GM19035 (cell line): ENCODE measurements around the gene VWC2.

Source experiments
- ATAC-seq: cut with Tn5 transposase; IDR thresholded peaks from one replicate; pipeline ENCODE4 v1.9.1; 2021; ENCODE audit not compliant: unreplicated experiment

Gene VWC2

GRCh38 chr7:49927631-49928030 is 154.2 kb downstream of the VWC2 start:
- ATAC-seq, result no peak

DNA sequence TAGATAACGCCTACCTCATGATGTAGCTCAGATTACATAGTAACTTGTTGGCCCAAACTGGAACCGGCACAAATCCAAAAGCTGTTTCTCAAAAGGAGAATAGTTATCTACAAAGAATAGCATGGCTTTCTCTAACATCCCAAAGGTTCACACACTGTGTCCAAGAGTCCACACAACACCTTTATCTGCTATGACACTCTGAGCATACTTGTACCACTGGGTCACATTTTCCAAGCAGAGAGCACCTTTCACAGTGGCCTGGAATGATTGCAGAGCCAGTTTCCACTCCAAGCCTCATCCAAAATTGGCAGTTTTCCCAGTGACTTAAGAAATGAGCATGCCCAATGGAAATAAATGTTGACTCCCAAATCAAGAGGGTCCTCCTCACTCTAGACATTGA is 155.3 kb downstream of the VWC2 start:
- ATAC-seq, result no peak

GRCh38 chr7:49931627-49932026 is 158.2 kb downstream of the VWC2 start:
- ATAC-seq, result no peak

DNA sequence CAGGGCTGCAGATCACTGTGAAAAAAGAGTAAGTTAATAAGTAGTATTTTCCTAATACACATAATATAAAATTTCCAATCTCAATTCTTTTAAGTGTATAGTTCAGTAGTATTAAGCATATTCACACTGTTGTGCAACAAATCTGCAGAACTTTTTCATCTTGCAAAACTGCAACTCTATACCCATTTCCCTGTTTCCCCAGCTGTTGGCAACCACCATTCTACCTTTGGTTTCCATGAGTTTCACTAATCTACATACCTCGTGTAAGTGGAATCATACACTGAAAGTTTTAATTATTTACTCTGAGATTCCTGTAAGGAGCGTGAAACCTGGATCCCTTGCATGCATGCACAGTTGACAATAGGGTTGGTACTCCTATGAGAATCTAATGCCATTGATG is 164.2 kb downstream of the VWC2 start:
- ATAC-seq, result no peak
